IgD-negative memory B cell (primary cell): ENCODE measurements around the gene PLAAT4. TPM values are rescaled to one million over a fixed set of nuclear protein-coding genes. Genes with fewer than 3 reads are reported as not detected.
A peak's percentile ranks its signal among the peaks of the same experiment; 100 is the strongest.

ENCODE experiments used
- H3K27ac Mint-ChIP-seq, 3 donors: one replicate each; pipeline ENCODE4 v1.8.0; 2020 to 2022; ENCODE audit warnings: mild to moderate bottlenecking in 3 of 3, mixed read lengths in 3 of 3, moderate library complexity in 1 of 3
- H3K27me3 Mint-ChIP-seq: one replicate; pipeline ENCODE4 v1.8.0; 2021; ENCODE audit warnings: mixed read lengths
- H3K36me3 Mint-ChIP-seq: one replicate; pipeline ENCODE4 v1.8.0; 2020; ENCODE audit warnings: mild to moderate bottlenecking, mixed read lengths
- H3K4me1 Mint-ChIP-seq, 3 donors: one replicate each; pipeline ENCODE4 v1.8.0; 2020 to 2022; ENCODE audit warnings: mixed read lengths in 3 of 3, mild to moderate bottlenecking in 1 of 3
- H3K4me3 Mint-ChIP-seq, 4 donors: one replicate each; pipeline ENCODE4 v1.8.0; 2020 to 2022; ENCODE audit warnings: mild to moderate bottlenecking in 4 of 4, mixed read lengths in 4 of 4, moderate library complexity in 3 of 4
- H3K9me3 Mint-ChIP-seq, 3 donors: one replicate each; pipeline ENCODE4 v1.8.0; 2020 to 2021; ENCODE audit warnings: mixed read lengths in 3 of 3, mild to moderate bottlenecking in 1 of 3
- polyA plus RNA-seq: library from polyadenylated mRNA; unstranded; fragments of 300-500 nt; fragmentation: Illumina TruSeq; gene quantifications from one replicate; pipeline ENCODE4 v1.2.3, GENCODE V29; 2021

PLAAT4 gene
- 97.1 TPM for polyA plus RNA-seq

GRCh38 chr11:63536669-63537292 is at the start of gene PLAAT4:
Gene PLAAT4, plus strand, starts transcription at chr11:63536808. Its CDS starts 61 bp downstream, at chr11:63536869.
- peak within 1 kb of the TSS; percentile 86 to 96 (median 94) for H3K4me3 Mint-ChIP-seq
- no peaks in the 10 kb centered on the region for H3K36me3 Mint-ChIP-seq
- H3K27ac Mint-ChIP-seq = peak within 1 kb of the TSS; percentile 83 to 97 (median 92)
- H3K9me3 Mint-ChIP-seq = no peaks in the 10 kb centered on the region
- H3K4me1 Mint-ChIP-seq = peaks cover 27 to 34% (median 33%) of the 10 kb centered on the region in 3 donors
- no peaks in the 10 kb centered on the region for H3K27me3 Mint-ChIP-seq

GRCh38 chr11:63488789-63489188 is 47.8 kb upstream of the PLAAT4 start:
- Mint-ChIP-seq H3K27me3 (peaks cover 47% of the 10 kb centered on the region), H3K36me3 (peaks cover 3% of the 10 kb centered on the region), H3K4me1 (peaks cover 0 to 6% (median 0%) of the 10 kb centered on the region in 3 donors), H3K9me3 (peaks cover 4 to 22% (median 15%) of the 10 kb centered on the region in 3 donors), H3K27ac (no peak overlapping the region), H3K4me3 (no peak overlapping the region)

- Mint-ChIP-seq H3K4me3 (peak overlapping the region in 1 of 4 donors; percentile 42), H3K27ac (no peak overlapping the region), H3K27me3 (peaks cover 47% of the 10 kb centered on the region), H3K4me1 (peaks cover 0 to 6% (median 0%) of the 10 kb centered on the region in 3 donors), H3K36me3 (peaks cover 2% of the 10 kb centered on the region), H3K9me3 (peaks cover 3 to 20% (median 12%) of the 10 kb centered on the region in 3 donors)
These were observed 46.7 kb upstream of the PLAAT4 start for GRCh38 chr11:63489879-63490278.

GRCh38 chr11:63490551-63491239 is 45.9 kb upstream of the PLAAT4 start, which contains the start of gene PLAAT5:
Gene PLAAT5, minus strand, starts transcription at chr11:63491167. Its CDS starts 133 bp downstream, at chr11:63491034.
- no peak within 1 kb of the TSS for H3K27ac Mint-ChIP-seq
- H3K36me3 Mint-ChIP-seq = no peaks in the 10 kb centered on the region
- H3K9me3 Mint-ChIP-seq = peaks cover 3 to 12% (median 6%) of the 10 kb centered on the region in 3 donors
- peaks cover 0 to 6% (median 0%) of the 10 kb centered on the region in 3 donors for H3K4me1 Mint-ChIP-seq
- peak within 1 kb of the TSS in 2 of 4 donors; percentile 42 to 61 for H3K4me3 Mint-ChIP-seq
- H3K27me3 Mint-ChIP-seq = peaks cover 52% of the 10 kb centered on the region

GRCh38 chr11:63491240-63491587 is 45.4 kb upstream of the PLAAT4 start:
- Mint-ChIP-seq H3K9me3 (peaks cover 2 to 6% (median 6%) of the 10 kb centered on the region in 3 donors), H3K4me3 (no peak overlapping the region), H3K27ac (no peak overlapping the region), H3K4me1 (peaks cover 0 to 6% (median 0%) of the 10 kb centered on the region in 3 donors), H3K27me3 (peaks cover 53% of the 10 kb centered on the region), H3K36me3 (no peaks in the 10 kb centered on the region)

- no peak overlapping the region for H3K27ac Mint-ChIP-seq
These were observed 44.8 kb upstream of the PLAAT4 start for GRCh38 chr11:63491636-63492372.

GRCh38 chr11:63492441-63492840 is 44.2 kb upstream of the PLAAT4 start:
- peaks cover 0 to 6% (median 0%) of the 10 kb centered on the region in 3 donors for H3K4me1 Mint-ChIP-seq
- peaks cover 2 to 6% (median 4%) of the 10 kb centered on the region in 3 donors for H3K9me3 Mint-ChIP-seq
- H3K27me3 Mint-ChIP-seq = peaks cover 57% of the 10 kb centered on the region
- H3K27ac Mint-ChIP-seq = no peak overlapping the region
- H3K36me3 Mint-ChIP-seq = no peaks in the 10 kb centered on the region
- H3K4me3 Mint-ChIP-seq = no peak overlapping the region

More at GRCh38 chr11:63491636-63492372, 44.8 kb upstream of the PLAAT4 start:
- Mint-ChIP-seq H3K36me3 (no peaks in the 10 kb centered on the region), H3K9me3 (peaks cover 2 to 6% (median 4%) of the 10 kb centered on the region in 3 donors), H3K4me1 (peaks cover 0 to 6% (median 0%) of the 10 kb centered on the region in 3 donors), H3K4me3 (no peak overlapping the region), H3K27me3 (peaks cover 55% of the 10 kb centered on the region)

- H3K4me1 Mint-ChIP-seq = peaks cover 0 to 6% (median 0%) of the 10 kb centered on the region in 3 donors
- no peaks in the 10 kb centered on the region for H3K36me3 Mint-ChIP-seq
- H3K9me3 Mint-ChIP-seq = peaks cover 2 to 6% (median 4%) of the 10 kb centered on the region in 3 donors
- H3K4me3 Mint-ChIP-seq = no peak overlapping the region
- H3K27me3 Mint-ChIP-seq = peaks cover 57% of the 10 kb centered on the region
- H3K27ac Mint-ChIP-seq = no peak overlapping the region
These were observed 43.5 kb upstream of the PLAAT4 start for GRCh38 chr11:63493127-63493526.

- Mint-ChIP-seq H3K36me3 (no peaks in the 10 kb centered on the region), H3K4me3 (no peak overlapping the region), H3K27me3 (peaks cover 53% of the 10 kb centered on the region), H3K4me1 (peaks cover 0 to 6% (median 0%) of the 10 kb centered on the region in 3 donors), H3K27ac (no peak overlapping the region), H3K9me3 (peaks cover 6 to 12% (median 9%) of the 10 kb centered on the region in 3 donors)
These were observed 41.6 kb upstream of the PLAAT4 start for GRCh38 chr11:63494975-63495374.

GRCh38 chr11:63499874-63500273 is 36.7 kb upstream of the PLAAT4 start:
- Mint-ChIP-seq H3K27me3 (peaks cover 24% of the 10 kb centered on the region), H3K4me1 (no peaks in the 10 kb centered on the region), H3K9me3 (peaks cover 10 to 21% (median 10%) of the 10 kb centered on the region in 3 donors), H3K36me3 (no peaks in the 10 kb centered on the region), H3K27ac (no peak overlapping the region), H3K4me3 (no peak overlapping the region)

GRCh38 chr11:63501236-63501635 is 35.4 kb upstream of the PLAAT4 start:
- Mint-ChIP-seq H3K9me3 (peaks cover 10 to 21% (median 10%) of the 10 kb centered on the region in 3 donors), H3K4me1 (no peaks in the 10 kb centered on the region), H3K36me3 (no peaks in the 10 kb centered on the region), H3K27ac (no peak overlapping the region), H3K27me3 (peaks cover 19% of the 10 kb centered on the region), H3K4me3 (no peak overlapping the region)

- Mint-ChIP-seq H3K36me3 (no peaks in the 10 kb centered on the region), H3K4me3 (no peak overlapping the region)
These were observed 34.3 kb upstream of the PLAAT4 start for GRCh38 chr11:63502252-63502820.

GRCh38 chr11:63503492-63503891 is 33.1 kb upstream of the PLAAT4 start:
- Mint-ChIP-seq H3K27me3 (peaks cover 14% of the 10 kb centered on the region), H3K36me3 (no peaks in the 10 kb centered on the region), H3K27ac (no peak overlapping the region), H3K9me3 (peaks cover 10 to 21% (median 10%) of the 10 kb centered on the region in 3 donors), H3K4me1 (no peaks in the 10 kb centered on the region), H3K4me3 (no peak overlapping the region)

More at GRCh38 chr11:63502252-63502820, 34.3 kb upstream of the PLAAT4 start:
- H3K4me1 Mint-ChIP-seq = no peaks in the 10 kb centered on the region
- H3K27ac Mint-ChIP-seq = no peak overlapping the region
- H3K9me3 Mint-ChIP-seq = peaks cover 10 to 21% (median 10%) of the 10 kb centered on the region in 3 donors
- peaks cover 18% of the 10 kb centered on the region for H3K27me3 Mint-ChIP-seq

- no peaks in the 10 kb centered on the region for H3K4me1 Mint-ChIP-seq
- H3K4me3 Mint-ChIP-seq = no peak overlapping the region
- H3K9me3 Mint-ChIP-seq = peaks cover 10 to 21% (median 10%) of the 10 kb centered on the region in 3 donors
- H3K27ac Mint-ChIP-seq = peak overlapping the region in 1 of 3 donors; percentile 68
- no peaks in the 10 kb centered on the region for H3K36me3 Mint-ChIP-seq
- peaks cover 11% of the 10 kb centered on the region for H3K27me3 Mint-ChIP-seq
These were observed 32.6 kb upstream of the PLAAT4 start for GRCh38 chr11:63504054-63504453.
